Chondrocyte (in vitro differentiated cells): ENCODE data around the gene DENND4A. TPM values are rescaled to one million over a fixed set of nuclear protein-coding genes. Genes with fewer than 3 reads are reported as not detected.
"Not testable (repeated sequence)": the region's sequence is repeated elsewhere in the genome, so short reads cannot be mapped to it uniquely, and the experiment has no call there.

Source experiments
- DNase-seq: peaks from one replicate; pipeline ENCODE4 v3.0.0; 2021; ENCODE audit warnings: mixed read lengths, low spot score
- H3K27ac Mint-ChIP-seq: one replicate; pipeline ENCODE4 v1.8.0; 2021; ENCODE audit warnings: mild to moderate bottlenecking, moderate library complexity, mixed read lengths; ENCODE audit not compliant: unreplicated experiment
- H3K27me3 Mint-ChIP-seq: 2 replicates; pipeline ENCODE4 v1.8.0; 2021; ENCODE audit warnings: low read depth, mixed read lengths
- H3K36me3 Mint-ChIP-seq: 2 replicates; pipeline ENCODE4 v1.8.0; 2021; ENCODE audit warnings: low read depth, mixed read lengths
- H3K4me1 Mint-ChIP-seq: 2 replicates; pipeline ENCODE4 v1.8.0; 2021; ENCODE audit warnings: low read depth, mild to moderate bottlenecking, mixed read lengths
- H3K4me3 Mint-ChIP-seq: one replicate; pipeline ENCODE4 v1.8.0; 2021; ENCODE audit warnings: mild to moderate bottlenecking, moderate library complexity, mixed read lengths; ENCODE audit not compliant: unreplicated experiment
- H3K9me3 Mint-ChIP-seq: 2 replicates; pipeline ENCODE4 v1.8.0; 2021; ENCODE audit warnings: low read depth, mixed read lengths
- CTCF ChIP-seq: fragments of 200-600 bp; sonication (generic); IDR thresholded peaks from 2 replicates; pipeline ENCODE4 v1.5.0; 2021; ENCODE audit warnings: antibody characterized with exemption, mild to moderate bottlenecking, moderate library complexity
- total RNA-seq: library from RNA; stranded (reverse); gene quantifications from 3 replicates; pipeline ENCODE4 v1.2.1, GENCODE V29; 2021

DENND4A gene
- total RNA-seq, 1 donor from 2014 or later: 9.7 TPM

- H3K4me1 Mint-ChIP-seq: no peaks in the 10 kb centered on the region
- TF ChIP-seq CTCF: no peak
- peaks cover 4% of the 10 kb centered on the region for H3K9me3 Mint-ChIP-seq
- no peak for DNase-seq
- peaks cover 3% of the 10 kb centered on the region for H3K36me3 Mint-ChIP-seq
- no peaks in the 10 kb centered on the region for H3K27me3 Mint-ChIP-seq
- no peak overlapping the region for H3K4me3 Mint-ChIP-seq
- H3K27ac Mint-ChIP-seq: no peak overlapping the region
Measured at GRCh38 chr15:65816441-65816840, 24.3 kb upstream of the DENND4A start.

- not testable (repeated sequence) for DNase-seq, H3K27me3 Mint-ChIP-seq, H3K27ac Mint-ChIP-seq, H3K4me3 Mint-ChIP-seq, H3K4me1 Mint-ChIP-seq, H3K36me3 Mint-ChIP-seq, H3K9me3 Mint-ChIP-seq
Measured at GRCh38 chr15:65816008-65816407, 23.9 kb upstream of the DENND4A start.

- not testable (repeated sequence) for H3K27me3 Mint-ChIP-seq, H3K36me3 Mint-ChIP-seq
Measured at GRCh38 chr15:65814271-65814670, 22.2 kb upstream of the DENND4A start.

GRCh38 chr15:65812916-65813315, 20.8 kb upstream of the DENND4A start:
- Mint-ChIP-seq H3K27me3 (no peaks in the 10 kb centered on the region), H3K9me3 (peaks cover 4% of the 10 kb centered on the region), H3K36me3 (peaks cover 3% of the 10 kb centered on the region), H3K4me3 (no peak overlapping the region), H3K27ac (no peak overlapping the region), H3K4me1 (no peaks in the 10 kb centered on the region)
- no peak for DNase-seq
- no peak for TF ChIP-seq CTCF

More at GRCh38 chr15:65814271-65814670, 22.2 kb upstream of the DENND4A start:
- not testable (repeated sequence) for H3K9me3 Mint-ChIP-seq, H3K4me1 Mint-ChIP-seq, H3K27ac Mint-ChIP-seq, DNase-seq, H3K4me3 Mint-ChIP-seq

- no peak for DNase-seq
- H3K4me3 Mint-ChIP-seq: no peak overlapping the region
- TF ChIP-seq CTCF: no peak
- H3K27me3 Mint-ChIP-seq: no peaks in the 10 kb centered on the region
- peaks cover 3% of the 10 kb centered on the region for H3K36me3 Mint-ChIP-seq
- H3K4me1 Mint-ChIP-seq: no peaks in the 10 kb centered on the region
- H3K27ac Mint-ChIP-seq: no peak overlapping the region
- peaks cover 4% of the 10 kb centered on the region for H3K9me3 Mint-ChIP-seq
Measured at GRCh38 chr15:65812467-65812866, 20.4 kb upstream of the DENND4A start.

- Mint-ChIP-seq H3K36me3 (peaks cover 3% of the 10 kb centered on the region), H3K27me3 (no peaks in the 10 kb centered on the region), H3K27ac (no peak overlapping the region), H3K9me3 (peaks cover 4% of the 10 kb centered on the region), H3K4me3 (no peak overlapping the region), H3K4me1 (no peaks in the 10 kb centered on the region)
- no peak for DNase-seq
- no peak for TF ChIP-seq CTCF
Measured at GRCh38 chr15:65811835-65812234, 19.7 kb upstream of the DENND4A start.

GRCh38 chr15:65811011-65811733, 19.1 kb upstream of the DENND4A start:
- not testable (repeated sequence) for H3K36me3 Mint-ChIP-seq, H3K27ac Mint-ChIP-seq, DNase-seq, H3K4me1 Mint-ChIP-seq, H3K9me3 Mint-ChIP-seq, H3K4me3 Mint-ChIP-seq, H3K27me3 Mint-ChIP-seq
